HG03108 (cell line): ENCODE data around the gene ZNF609.
A peak's percentile ranks its signal among the peaks of the same experiment; 100 is the strongest.

ENCODE experiments used
- ATAC-seq: cut with Tn5 transposase; IDR thresholded peaks from one replicate; pipeline ENCODE4 v1.9.1; 2021; ENCODE audit warnings: moderate library complexity; ENCODE audit not compliant: unreplicated experiment

The ZNF609 gene

GRCh38 chr15:64502551-64502950 is 42.2 kb downstream of the ZNF609 start:
- ATAC-seq, result no peak

DNA sequence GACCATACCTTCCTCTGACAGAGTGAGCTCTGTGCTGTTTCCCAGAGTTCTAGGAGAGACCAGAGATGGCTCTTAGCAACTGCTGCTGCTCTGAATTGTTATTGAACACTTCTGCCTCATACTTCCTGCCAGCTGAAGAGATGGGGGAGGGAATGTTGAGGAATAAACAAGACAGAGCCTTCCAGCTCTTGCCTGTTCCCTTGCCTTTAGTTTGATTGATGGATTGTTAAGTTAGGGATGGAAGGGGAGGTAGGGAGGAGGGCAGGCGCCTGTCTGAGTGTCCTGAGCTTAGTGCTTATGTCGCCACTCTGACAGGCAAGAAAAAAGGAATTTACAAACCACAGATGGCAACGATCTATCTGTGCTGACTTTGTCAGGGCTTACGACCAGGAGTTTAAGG is 42.8 kb downstream of the ZNF609 start:
- no peak for ATAC-seq

GRCh38 chr15:64503640-64504039 is 43.3 kb downstream of the ZNF609 start:
- ATAC-seq, result no peak

DNA sequence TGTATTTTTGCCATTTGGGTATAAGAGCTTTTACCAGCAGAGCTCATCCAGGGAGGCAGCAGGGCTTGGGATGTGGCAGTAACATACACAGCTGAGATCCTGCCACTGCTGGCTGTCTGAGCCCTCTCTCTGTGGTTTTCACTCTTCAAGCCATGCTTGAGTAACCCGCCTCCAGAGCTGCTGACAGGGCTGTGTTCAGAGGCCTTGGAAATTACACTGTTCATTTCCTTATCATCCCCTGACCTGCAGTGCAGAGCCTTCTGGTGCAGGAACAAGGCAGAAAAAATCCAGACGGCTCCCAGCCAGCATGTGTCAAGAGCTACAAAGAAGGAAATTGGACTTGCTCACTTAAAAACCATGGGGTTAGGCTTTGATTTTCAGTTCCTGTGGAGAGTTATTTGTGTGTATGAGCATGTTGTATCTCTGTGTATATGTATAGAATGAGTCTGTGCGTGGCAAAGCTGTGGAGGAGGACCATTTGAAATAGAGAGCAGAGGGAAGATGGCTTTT is 47.0 kb downstream of the ZNF609 start:
- peak; percentile 64 for ATAC-seq

- ATAC-seq, result no peak
Observed at GRCh38 chr15:64507845-64508244, 47.5 kb downstream of the ZNF609 start.

DNA sequence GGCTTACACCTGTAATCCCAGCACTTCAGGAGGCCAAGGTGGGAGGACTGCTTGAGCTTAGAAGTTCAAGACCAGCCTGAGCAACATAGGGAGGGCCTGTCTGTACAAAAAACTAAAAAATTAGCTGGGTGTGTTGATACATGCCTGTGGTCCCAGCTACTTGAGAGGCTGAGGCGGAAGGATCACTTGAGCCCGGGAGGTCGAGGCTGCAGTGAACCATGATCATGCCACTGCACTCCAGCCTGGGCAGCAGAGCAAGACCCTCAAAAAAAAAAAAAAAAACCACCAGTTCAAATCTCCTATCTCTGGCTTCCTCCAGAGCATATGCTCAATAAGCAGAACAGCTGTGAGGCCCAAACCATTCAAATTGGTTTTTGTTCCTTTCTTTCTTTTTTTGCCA is 53.4 kb downstream of the ZNF609 start:
- ATAC-seq, result no peak

GRCh38 chr15:64515196-64515595 is 54.8 kb downstream of the ZNF609 start:
- ATAC-seq, result no peak

DNA sequence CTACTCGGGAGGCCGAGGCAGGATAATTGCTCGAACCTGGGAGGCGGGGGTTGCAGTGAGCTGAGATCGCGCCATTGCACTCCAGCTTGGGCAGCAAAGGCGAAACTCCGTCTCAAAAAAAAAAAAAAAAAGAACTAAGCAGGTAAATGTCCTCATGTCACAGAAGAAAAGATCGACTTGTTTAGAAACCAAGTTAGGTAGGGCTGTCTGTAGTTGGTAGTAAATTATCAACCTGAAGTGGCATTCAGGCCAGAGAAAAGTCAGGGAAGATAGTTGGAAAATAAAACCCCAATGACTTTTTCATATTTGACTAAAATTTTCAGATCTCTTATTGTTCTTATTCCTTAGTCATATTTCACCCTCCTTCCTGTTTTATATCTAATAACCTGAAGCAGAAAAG is 55.4 kb downstream of the ZNF609 start:
- no peak for ATAC-seq

DNA sequence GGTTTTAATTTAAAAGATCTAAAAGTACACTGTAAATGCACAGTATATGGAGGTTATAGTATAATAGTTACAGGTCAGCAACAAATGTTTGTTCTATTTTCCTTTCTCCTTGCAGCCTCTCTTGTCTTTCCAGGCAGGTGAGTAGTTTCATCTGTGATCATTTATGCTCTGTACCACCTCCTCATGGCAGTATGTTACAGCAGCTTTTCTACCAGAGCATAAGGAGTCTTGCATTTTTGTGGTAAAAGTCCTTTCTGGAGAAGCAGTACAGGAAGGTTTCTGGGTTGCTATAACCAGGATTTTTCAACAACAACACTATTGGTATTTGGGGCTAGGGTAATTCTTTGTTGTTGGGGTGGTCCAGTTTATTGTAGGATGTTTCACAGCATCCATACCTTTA is 59.5 kb downstream of the ZNF609 start:
- no peak for ATAC-seq

DNA sequence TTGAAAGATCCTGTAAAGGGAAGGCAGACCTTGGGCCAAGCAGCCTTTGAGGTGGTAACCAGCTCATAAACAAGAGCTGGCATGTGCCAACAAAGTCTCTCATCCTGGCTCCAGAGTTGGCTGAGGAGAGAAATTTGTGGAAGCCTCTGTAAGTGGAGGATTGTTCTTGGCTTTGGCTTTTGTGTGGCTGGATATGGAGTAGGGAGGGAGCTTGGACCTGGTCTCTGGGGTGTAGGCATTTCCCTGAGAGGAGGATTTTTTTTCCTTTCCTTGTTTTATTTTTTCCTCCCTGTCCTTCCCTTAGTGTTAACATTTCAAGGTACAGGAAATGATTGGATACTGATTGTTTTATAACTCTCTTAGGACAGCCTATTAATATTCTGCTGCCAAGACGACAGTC is 60.8 kb downstream of the ZNF609 start:
- ATAC-seq, result no peak

DNA sequence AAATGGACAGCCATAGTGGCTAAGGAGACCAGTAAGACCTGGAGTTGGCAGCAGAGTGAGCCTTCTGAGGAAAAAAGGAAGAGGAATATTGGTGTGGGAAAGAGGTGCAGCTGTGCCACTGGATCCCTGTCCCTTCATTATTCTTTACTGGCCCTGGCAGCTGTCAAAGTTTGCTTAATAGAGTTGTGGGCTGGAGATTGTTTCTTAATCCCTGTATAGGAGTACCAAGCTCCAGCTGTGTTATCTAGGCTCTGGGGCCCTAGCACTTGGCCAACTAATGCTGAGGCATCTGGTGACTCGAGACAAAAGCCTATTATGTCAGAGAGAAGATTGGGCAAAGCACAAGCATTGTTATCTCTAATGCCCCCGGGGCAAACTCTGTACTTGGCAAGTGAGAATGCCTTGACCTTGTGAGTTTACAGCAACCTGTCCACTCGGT is 61.4 kb downstream of the ZNF609 start:
- ATAC-seq, result no peak

- no peak for ATAC-seq
Observed at GRCh38 chr15:64522226-64522823, 61.9 kb downstream of the ZNF609 start.

GRCh38 chr15:64523240-64523639 is 62.9 kb downstream of the ZNF609 start:
- ATAC-seq, result no peak

DNA sequence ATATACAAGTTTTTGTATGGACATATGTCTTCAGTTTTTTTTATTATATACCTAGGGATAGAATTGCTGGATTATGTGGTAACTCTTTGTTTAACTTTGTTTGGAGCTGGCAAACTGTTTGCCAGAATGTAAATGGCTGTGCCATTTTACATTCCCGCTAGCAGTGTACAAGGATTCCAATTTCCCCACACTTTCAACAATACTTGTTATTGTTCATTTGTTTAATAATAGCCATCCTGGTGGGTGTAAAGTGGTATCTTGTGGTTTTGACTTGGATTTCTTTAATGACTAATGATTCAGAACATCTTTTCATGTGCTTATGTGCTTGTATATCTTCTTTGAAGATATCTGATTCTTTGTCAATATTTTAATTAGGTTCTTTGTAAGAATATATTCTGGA is 64.4 kb downstream of the ZNF609 start:
- ATAC-seq, result no peak

- no peak for ATAC-seq
Observed at GRCh38 chr15:64525828-64526530, 65.6 kb downstream of the ZNF609 start.

DNA sequence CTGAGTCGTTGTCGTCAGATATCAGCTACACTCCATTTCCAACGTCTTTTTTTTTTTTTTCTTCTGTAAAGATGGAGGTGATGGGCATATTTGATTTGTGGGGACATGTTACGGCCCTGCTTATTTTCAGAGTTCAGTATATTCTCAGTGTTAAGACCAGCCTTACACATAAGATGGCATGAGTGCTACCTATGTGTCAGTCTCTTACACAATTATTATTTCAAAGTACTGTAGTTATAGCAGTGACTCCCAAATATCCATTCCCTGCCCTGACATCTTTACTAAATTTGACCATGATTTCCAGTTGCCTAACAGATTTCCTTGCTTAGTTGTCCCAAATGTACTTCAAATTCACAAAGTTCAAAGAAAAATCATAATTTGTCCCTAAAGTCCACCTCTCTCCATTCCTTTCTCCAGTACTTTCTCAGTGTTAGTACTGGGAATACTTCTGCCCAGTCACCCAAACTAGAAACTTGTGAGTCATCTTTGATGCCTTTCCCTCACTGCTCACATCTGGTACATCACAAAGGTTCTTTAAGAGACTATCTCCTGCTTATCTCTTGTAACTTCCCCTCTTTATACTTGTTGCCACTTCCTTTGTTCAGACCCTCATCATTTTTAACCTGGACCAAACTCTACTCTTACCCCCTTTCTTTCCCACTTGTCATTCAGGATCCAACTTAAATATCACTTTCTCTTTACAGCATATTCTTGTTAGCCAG is 67.0 kb downstream of the ZNF609 start:
- no peak for ATAC-seq

- no peak for ATAC-seq
Observed at GRCh38 chr15:64528871-64529270, 68.5 kb downstream of the ZNF609 start.

DNA sequence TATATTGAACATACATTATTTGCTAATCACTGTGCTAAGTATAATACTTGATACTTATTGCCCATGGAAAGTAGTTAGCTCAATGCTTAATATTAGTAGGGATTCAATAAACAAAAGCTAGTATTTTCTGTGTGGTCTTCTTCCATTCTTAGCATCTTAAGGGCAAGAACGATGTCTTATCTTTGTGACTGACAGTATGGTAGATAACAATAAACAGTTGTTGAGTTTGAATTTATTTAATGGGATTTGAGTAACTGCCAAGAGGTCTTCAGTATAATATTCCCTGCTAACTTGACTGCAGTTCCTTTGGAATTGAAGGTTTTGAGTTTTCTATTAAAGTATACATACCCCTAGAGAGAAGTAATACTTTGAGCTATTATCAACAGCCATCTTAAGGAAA is 70.1 kb downstream of the ZNF609 start:
- ATAC-seq, result no peak

DNA sequence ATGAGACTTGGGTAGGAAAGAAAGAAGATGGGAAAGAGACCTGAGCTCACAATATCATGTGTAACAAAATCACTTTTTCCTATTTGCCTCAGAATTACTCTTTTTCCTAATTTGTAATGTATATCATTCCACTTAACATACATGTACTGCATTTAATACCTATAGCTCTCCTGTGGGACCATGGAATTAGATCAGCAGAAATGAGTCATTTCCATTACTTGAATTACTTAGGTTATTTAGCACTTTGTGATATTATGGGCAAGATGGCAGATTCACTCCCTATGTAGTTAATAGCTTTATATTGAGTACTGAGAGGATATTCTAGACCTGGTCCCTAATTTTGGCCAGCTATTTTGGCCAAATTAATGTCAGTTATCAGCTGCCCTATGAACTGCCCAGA is 70.5 kb downstream of the ZNF609 start:
- ATAC-seq, result no peak

DNA sequence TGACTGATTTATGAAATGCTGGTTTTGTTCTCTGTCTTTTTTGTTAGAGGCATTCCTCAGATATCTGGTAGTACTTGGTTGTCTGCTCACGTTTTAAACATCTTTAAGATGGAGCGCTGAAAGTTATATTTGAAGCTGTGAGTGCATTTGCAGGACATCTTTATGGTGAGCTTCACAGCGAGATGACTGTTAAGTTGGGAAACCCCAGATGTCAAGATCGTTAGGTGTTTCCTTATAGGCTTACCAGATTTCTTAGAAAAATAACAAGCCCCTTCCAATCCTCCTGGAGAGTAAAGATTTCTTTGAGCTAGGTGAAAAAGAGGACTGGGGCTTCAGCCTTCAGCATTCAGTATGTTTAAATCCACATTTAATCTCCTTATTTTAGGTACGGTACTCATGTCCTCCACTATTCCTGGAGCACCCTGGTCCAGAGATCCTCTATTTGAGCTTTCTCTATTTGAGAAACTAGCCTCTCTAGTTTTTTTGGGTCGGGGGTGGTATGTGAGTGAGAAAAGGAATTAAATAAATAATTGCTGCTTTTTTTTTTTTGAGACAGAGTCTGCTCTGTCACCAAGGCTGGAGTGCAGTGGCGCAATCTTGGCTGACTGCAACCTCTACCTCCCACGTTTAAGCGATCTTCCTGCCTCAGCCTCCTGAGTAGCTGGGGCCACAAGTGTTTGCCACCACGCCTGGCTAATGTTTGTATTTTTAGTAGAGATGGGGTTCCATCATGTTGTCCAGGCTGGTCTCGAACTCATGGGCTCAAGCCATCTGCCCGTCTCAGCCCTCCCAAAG is 72.3 kb downstream of the ZNF609 start:
- ATAC-seq, result no peak
